Endometrium (tissue), 2 donors: ENCODE measurements around the gene OLFML2B.
"Not testable (repeated sequence)": the region's sequence is repeated elsewhere in the genome, so short reads cannot be mapped to it uniquely, and the experiment has no call there.

Experiments
- FAIRE-seq: peaks from 2 replicates; lab custom pipeline; 2012; peaks lifted over from hg19 to GRCh38; lab: Jason Lieb, UNC
- donor health status: control.
- donor health status: control.

Gene OLFML2B

DNA sequence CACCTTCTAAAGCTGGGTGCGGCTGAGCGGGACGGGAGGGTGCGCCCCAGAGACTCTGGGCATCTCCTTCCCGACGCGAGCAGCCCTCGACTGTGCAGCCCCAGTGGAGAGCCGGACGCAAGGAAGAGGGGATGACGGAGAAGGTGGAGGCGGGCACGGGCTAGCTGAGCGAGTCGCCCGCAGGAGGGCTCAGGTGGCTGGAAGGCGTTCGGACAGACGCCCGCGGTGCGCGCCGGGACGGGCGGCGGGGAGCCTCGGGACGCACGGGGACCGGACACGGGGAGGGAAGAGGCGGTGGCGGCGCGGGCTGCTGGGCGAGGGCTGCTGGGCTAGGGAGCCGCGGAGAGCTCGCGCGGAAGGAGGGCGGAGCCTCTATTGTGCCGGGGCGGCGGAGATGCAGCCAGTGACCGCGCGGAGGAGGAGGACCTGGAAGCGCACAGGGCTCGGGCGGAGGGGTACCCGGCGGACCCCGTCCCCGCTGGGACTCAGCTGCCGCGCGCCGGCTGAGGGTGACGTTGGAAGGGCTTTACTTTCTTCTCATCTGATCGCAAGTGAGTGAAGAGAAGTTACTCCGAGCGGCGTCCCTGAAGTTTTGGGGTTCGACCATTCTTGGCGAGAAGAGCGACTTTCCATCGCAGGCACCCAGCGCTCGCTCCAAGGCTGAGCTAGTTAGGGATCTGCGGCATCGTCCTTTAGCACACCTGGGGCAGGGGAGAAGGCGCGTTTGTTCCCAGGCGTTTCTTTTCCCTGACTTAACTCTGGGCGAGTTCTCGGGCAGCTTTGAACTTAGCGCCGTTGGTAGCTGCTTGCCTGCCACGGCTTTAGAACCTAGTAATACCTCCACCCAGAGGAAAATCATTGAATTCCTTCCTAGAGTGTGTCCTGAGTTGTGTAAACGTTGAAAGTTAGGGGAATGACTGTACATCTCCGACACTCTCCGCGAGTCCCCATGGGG is at the start of gene OLFML2B:
TSS of gene OLFML2B (minus strand) at position 323 of the 955 bp plus-strand sequence. CDS start 439 bp downstream, outside the sequence.
- FAIRE-seq = peak; percentile 4

DNA sequence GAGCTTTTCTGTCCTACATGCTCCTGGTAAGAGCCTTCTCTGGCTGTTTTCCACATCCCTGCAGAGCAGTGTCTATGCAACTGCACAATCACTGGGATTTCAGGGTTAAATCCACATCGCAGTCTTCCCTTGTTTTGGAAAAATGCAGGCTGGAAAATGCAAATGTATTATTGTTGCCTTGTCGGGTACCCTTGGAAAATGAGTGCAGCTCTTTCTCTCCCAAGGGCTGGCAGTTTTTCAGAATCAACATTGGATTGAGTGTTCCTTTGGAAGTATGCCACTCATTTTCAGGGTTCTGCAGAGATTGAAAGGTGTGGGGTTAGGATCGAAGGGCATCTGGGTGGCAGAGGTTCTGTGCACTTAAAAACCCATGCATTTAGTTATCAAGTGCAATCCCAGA is 49.1 kb upstream of the OLFML2B start:
- no peak for FAIRE-seq

DNA sequence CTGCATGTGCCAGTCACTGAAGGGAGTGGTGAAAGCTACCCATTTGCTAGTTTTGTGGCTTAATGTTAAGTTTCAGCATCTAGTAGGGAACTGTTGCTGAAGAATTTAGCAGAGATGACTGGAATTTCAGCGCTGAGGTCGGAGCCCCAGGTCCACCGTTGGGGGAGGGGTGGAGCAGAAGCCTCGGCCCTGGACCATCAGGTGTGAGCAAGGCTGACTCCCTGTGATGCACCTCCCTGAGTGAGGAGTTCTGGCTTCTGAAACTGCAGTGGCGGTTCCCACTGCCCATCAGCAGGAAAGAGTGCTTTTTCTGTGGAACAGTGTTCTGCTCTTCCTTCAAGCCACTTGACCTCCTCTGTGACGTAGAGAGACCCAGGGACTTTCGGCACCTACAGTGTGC is 47.2 kb upstream of the OLFML2B start:
- FAIRE-seq = no peak

GRCh38 chr1:162070094-162070748 is 46.6 kb upstream of the OLFML2B start:
- no peak for FAIRE-seq

DNA sequence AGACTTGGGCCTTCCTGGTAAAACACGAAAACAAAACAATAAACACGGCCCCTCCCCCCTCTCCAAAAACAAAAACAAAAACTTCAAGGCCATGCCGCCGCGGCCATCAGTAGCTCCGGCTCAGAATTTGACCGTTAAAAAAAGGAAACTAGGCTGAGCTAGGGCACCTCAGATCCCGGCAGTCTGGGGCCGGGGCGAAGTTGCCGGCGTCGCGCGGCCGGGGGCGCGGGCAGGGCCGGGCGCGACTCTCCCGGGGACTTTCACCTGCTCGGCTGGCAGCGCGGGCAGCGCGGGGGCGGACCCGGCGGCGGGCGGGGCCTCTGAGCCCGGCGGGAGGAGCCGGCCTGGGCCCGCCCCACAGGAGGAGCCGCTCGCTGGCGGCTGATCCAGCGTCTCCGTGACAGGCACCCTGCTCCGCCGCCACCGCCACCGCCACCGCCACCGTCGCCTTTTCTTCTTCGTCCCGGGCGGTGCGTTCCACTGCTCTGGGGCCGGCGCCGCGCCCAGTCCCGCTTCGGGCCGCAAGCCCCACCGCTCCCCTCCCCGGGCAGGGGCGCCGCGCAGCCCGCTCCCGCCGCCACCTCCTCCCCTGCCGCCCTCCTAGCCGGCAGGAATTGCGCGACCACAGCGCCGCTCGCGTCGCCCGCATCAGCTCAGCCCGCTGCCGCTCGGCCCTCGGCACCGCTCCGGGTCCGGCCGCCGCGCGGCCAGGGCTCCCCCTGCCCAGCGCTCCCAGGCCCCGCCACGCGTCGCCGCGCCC is 45.8 kb upstream of the OLFML2B start, which contains the start of gene NOS1AP:
TSS of gene NOS1AP (plus strand) at position 358 of the 760 bp plus-strand sequence. CDS start 487 bp downstream, outside the sequence.
- no peak for FAIRE-seq

DNA sequence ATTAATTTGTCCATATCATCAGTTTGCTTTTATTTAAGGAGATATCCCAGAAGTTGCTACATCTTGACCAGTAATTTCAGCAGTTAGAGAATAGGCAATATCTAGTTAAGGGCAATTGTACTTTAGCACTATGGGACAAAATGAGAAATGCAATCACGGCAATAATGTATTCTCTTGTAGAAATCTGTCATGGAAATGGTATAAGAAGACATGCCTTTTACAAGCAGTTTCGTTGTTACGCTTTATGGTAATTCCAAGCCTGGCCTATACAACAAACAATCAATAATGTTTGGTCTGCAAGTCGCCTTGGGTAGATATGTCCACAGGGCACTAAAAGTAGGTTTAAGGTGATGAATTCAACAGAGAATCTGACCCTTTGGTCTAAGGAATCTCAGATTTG is 44.6 kb upstream of the OLFML2B start:
- FAIRE-seq = no peak

GRCh38 chr1:162067466-162067865 is 43.8 kb upstream of the OLFML2B start:
- no peak for FAIRE-seq

DNA sequence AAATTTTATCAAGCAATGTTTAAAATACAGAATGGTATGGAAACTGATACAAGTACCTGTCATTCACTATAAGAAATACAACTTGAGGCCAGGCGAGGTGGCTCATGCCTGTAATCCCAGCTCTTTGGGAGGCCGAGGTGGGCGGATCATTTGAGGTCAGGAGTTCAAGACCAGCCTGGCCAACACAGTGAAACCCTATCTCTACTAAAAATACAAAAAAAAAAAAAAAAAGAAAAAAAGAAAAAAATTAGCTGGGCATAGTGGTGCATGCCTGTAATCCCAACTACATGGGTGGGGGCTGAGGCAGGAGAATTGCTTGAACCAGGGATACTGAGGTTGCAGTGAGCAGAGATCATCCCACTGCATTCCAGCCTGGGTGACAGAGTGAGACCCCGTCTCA is 43.2 kb upstream of the OLFML2B start:
- FAIRE-seq = not testable (repeated sequence)

- FAIRE-seq = no peak
These were observed 41.3 kb upstream of the OLFML2B start for GRCh38 chr1:162065016-162065415.

DNA sequence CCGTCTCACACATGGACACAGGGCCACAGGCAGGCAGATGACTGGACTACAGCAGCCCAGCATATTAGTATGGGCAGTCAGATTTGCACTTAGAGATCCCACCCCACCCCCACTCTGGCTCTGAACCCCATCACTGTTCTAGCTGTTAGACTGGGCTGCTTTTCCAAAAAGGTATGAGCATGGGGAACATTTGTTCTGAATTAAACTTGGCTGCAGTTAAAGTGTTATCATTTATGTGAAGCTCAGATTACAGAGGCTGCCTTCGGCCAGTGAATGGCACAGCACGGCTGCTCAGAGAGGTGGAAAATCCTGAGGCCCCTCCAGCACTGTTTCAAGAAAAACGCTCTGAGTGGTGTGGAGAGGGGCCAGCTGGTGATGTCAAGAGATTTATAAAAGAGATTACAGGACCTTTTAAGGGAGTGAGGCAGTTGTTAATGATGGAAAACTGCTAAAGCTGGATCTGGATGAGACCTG is 38.9 kb upstream of the OLFML2B start:
- FAIRE-seq = no peak

DNA sequence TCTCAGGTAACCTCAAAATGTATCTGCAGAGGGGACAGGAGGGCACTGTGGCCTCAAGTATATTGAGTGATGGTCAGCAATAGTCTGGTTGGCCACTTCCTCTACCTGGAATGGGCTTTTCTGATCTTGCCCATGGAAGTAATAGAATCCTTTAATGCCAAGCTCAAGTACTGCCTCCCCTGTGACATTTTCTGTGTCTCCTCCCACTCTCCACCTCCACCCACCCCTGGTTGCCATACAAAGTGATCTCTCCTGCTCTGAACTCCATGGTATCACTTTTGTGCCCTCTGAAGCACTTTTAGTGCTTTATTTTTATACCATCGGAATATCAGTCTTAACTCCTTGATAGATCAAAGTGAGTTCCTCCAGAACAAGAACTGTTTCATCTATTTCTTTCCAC is 36.6 kb upstream of the OLFML2B start:
- no peak for FAIRE-seq

DNA sequence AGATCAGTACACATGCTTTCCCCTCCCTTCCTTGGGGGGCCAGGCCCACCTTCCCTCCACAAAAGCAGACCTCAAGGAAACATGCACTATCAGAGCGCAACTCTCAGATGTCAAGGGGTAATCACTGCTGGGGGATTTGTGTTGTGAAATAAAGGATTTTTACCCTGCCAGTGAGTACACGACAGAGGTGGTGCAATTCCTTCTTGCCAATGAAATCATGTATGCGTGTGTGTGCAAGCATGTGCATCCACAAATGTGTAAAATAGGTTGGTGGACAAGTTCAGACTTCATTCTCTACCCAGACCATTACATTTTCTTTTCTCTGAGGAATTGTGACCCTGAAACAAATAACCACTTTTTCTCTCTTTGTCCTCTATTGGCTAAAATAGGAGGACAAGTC is 36.1 kb upstream of the OLFML2B start:
- no peak for FAIRE-seq

GRCh38 chr1:162056579-162056978 is 32.9 kb upstream of the OLFML2B start:
- no peak for FAIRE-seq

DNA sequence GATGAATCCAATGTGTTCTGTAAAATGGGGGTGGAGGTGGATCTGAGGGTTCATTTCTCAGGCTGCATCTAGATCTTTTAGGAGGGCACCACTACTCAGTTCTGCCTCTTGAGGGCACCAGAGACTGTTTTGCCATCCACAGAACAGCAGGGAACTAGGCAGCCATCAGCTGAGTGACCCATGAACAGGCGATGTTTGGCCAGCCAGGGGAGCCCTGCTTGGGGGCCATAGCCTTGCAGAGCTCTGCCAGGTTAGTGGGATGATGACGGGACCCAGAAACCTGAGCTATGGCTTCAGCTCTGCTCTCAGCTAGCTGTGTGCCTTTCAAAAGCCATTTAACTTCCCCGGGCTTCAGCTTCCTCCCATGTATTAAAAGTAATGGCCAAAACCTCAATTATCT is 32.4 kb upstream of the OLFML2B start:
- FAIRE-seq = peak; percentile 4

GRCh38 chr1:162055062-162055461 is 31.4 kb upstream of the OLFML2B start:
- FAIRE-seq = no peak

DNA sequence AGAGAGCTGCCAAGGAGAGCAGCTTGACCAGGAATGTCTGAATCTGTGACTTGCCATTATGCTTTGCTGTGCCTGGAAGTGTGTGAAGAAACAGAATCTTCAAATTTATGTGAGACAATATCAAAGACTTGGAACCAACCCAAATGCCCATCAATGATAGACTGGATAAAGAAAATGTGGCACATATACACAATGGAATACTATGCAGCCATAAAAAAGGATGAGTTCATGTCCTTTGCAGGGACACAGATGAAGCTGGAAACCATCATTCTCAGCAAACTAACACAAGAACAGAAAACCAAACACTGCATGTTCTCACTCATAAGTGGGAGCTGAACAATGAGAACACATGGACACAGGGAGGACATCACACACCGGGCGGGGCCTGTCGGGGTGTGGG is 30.3 kb upstream of the OLFML2B start:
- not testable (repeated sequence) for FAIRE-seq

- no peak for FAIRE-seq
These were observed 23.3 kb upstream of the OLFML2B start for GRCh38 chr1:162046921-162047320.

DNA sequence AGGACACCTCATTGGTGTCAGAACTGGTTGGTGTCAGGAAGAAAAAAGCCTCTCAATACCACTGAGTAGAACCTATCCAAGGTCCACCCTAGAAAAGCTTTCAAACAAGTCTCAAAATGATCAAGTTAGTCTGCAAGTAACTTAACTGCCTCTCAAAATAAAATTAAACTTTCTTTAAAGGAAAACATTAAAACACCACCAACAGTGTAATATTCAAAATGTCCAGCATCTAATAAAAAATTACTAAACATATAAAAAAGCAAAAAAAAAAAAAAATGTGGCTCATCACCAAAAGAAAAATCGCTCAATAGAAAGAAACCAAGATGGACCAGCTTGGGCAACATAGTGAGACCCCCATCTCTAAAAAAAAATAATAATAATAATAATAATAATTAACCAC is 18.7 kb upstream of the OLFML2B start:
- FAIRE-seq = no peak

GRCh38 chr1:162040657-162041056 is 17.0 kb upstream of the OLFML2B start:
- no peak for FAIRE-seq

- no peak for FAIRE-seq
These were observed 16.3 kb upstream of the OLFML2B start for GRCh38 chr1:162040001-162040400.

DNA sequence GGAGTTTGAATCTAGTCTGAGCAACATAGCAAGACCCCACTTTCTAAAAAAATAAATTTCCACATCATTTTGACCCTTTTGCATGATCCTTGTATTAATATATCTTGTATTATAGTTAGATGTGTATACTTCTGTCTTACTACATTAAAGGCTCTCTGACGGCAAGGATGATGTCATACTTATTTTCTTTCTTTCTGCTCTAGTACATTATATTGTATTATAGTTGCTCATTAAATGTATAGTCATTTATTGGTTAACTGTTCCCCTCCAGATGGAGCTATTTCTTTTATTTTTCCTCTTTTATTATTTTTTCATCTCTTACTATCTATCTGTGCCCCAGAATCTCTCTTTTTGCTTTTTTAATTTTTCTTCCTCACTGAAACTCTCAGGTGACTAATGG is 15.0 kb upstream of the OLFML2B start:
- FAIRE-seq = no peak

GRCh38 chr1:162036163-162036562 is 12.5 kb upstream of the OLFML2B start:
- FAIRE-seq = no peak
